Liver (tissue), 9 donors: Measurements from ENCODE around the gene TAF6L. TPM values are rescaled to one million over a fixed set of nuclear protein-coding genes. Genes with fewer than 3 reads are reported as not detected.

ENCODE experiments used
- DNase-seq: peaks from one replicate; pipeline ENCODE4 v3.0.0-alpha.2; 2017; ENCODE audit warnings: low spot score
- H3K27ac ChIP-seq, 2 donors: one replicate each; pipeline ENCODE4 v1.7.0; 2013; ENCODE audit warnings: inconsistent platforms in 2 of 2, low read length in 2 of 2, control low read depth in 1 of 2, low read depth in 1 of 2, mild to moderate bottlenecking in 1 of 2
- H3K27me3 ChIP-seq, 4 donors: one replicate each; pipeline versions ENCODE4 v1.6.1 to v1.7.0; 2013; ENCODE audit warnings: low read length in 3 of 4, inconsistent platforms in 1 of 4, mild to moderate bottlenecking in 1 of 4, moderate library complexity in 1 of 4; ENCODE audit not compliant: control insufficient read depth in 4 of 4, insufficient read depth in 4 of 4
- H3K36me3 ChIP-seq, 4 donors: one replicate each; pipeline versions ENCODE4 v1.6.1 to v1.7.0; 2013; ENCODE audit warnings: low read length in 3 of 4, mild to moderate bottlenecking in 3 of 4, low read depth in 1 of 4, moderate library complexity in 1 of 4; ENCODE audit not compliant: control insufficient read depth in 4 of 4, insufficient read depth in 3 of 4
- H3K4me1 ChIP-seq, 4 donors: one replicate each; pipeline versions ENCODE4 v1.6.1 to v1.7.0; 2013; ENCODE audit warnings: low read length in 3 of 4, mild to moderate bottlenecking in 3 of 4, moderate library complexity in 1 of 4; ENCODE audit not compliant: control insufficient read depth in 4 of 4, insufficient read depth in 4 of 4
- H3K4me3 ChIP-seq, 3 donors: one replicate each; pipeline versions ENCODE4 v1.6.1 to v1.7.0; 2013; ENCODE audit warnings: low read length in 3 of 3, control low read depth in 1 of 3, low read depth in 1 of 3, mild to moderate bottlenecking in 1 of 3
- H3K9ac ChIP-seq, 2 donors: one replicate each; pipeline ENCODE4 v1.7.0; 2013; ENCODE audit warnings: low read length in 2 of 2, mild to moderate bottlenecking in 2 of 2, moderate library complexity in 2 of 2, control low read depth in 1 of 2, low read depth in 1 of 2
- H3K9me3 ChIP-seq, 4 donors: one replicate each; pipeline versions ENCODE4 v1.6.1 to v1.7.0; 2013; ENCODE audit warnings: low read length in 3 of 4; ENCODE audit not compliant: control insufficient read depth in 4 of 4
- EGR1 ChIP-seq, 2 donors: IDR thresholded peaks; 2 replicates each; pipeline ENCODE4 v1.6.1; 2016 to 2018; ENCODE audit warnings: antibody characterized with exemption in 2 of 2, low read depth in 2 of 2
- FOXA1 ChIP-seq: IDR thresholded peaks from 2 replicates; pipeline ENCODE4 v1.6.1; 2016; ENCODE audit warnings: antibody characterized with exemption
- FOXA2 ChIP-seq: IDR thresholded peaks from 2 replicates; pipeline ENCODE4 v1.6.1; 2016; ENCODE audit warnings: antibody characterized with exemption
- GABPA ChIP-seq, 2 donors: IDR thresholded peaks in 1 of 2; conservative IDR thresholded peaks in 1 of 2; 2 replicates each; pipeline ENCODE4 v1.6.1; 2016; ENCODE audit warnings: antibody characterized with exemption in 2 of 2, mild to moderate bottlenecking in 1 of 2, moderate library complexity in 1 of 2
- HNF4A ChIP-seq, 2 donors: conservative IDR thresholded peaks; 2 replicates each; pipeline ENCODE4 v1.6.1; 2016; ENCODE audit warnings: antibody characterized with exemption in 2 of 2, mild to moderate bottlenecking in 2 of 2
- JUND ChIP-seq, 2 donors: IDR thresholded peaks; 2 replicates each; pipeline ENCODE4 v1.6.1; 2016; ENCODE audit warnings: antibody characterized with exemption in 2 of 2
- NR2F2 ChIP-seq: IDR thresholded peaks from 2 replicates; pipeline ENCODE4 v1.6.1; 2016; ENCODE audit warnings: antibody characterized with exemption
- RAD21 ChIP-seq, 2 donors: IDR thresholded peaks; 2 replicates each; pipeline ENCODE4 v1.6.1; 2016; ENCODE audit warnings: antibody characterized with exemption in 2 of 2, mild to moderate bottlenecking in 2 of 2
- RXRA ChIP-seq, 2 donors: IDR thresholded peaks; 2 replicates each; pipeline ENCODE4 v1.6.1; 2017 to 2018; ENCODE audit warnings: antibody characterized with exemption in 2 of 2, mild to moderate bottlenecking in 1 of 2
- SP1 ChIP-seq: IDR thresholded peaks from 2 replicates; pipeline ENCODE4 v1.6.1; 2018; ENCODE audit warnings: antibody characterized with exemption, mild to moderate bottlenecking
- TAF1 ChIP-seq: conservative IDR thresholded peaks from 2 replicates; pipeline ENCODE4 v1.6.1; 2016; ENCODE audit warnings: antibody characterized with exemption, mild to moderate bottlenecking
- YY1 ChIP-seq: IDR thresholded peaks from 2 replicates; pipeline ENCODE4 v1.6.1; 2016; ENCODE audit warnings: antibody characterized with exemption, mild to moderate bottlenecking
- WGBS: extraction: QIAGEN DNeasy Blood & Tissue Kit; methylation state at CpG from one replicate; pipeline ENCODE4 v1.1.7; 2013; 5-methylcytosine and 5-hydroxymethylcytosine counted together
- polyA plus RNA-seq, 2 donors: library from polyadenylated mRNA; stranded (reverse) in 1 of 2; unstranded in 1 of 2; fragments of 200-250 nt in 1 of 2; fragments of >200 nt in 1 of 2; fragmentation: Nextera tagmentation in 1 of 2; extraction: Ambion mirVana in 1 of 2; gene quantifications; one replicate each; pipeline versions ENCODE4 v1.2.1 to v1.2.3, GENCODE V29; 2013 to 2015
- total RNA-seq, 2 donors: library from RNA; depleted of rRNA; stranded (reverse); fragments of >200 nt; gene quantifications; one replicate each; pipeline ENCODE4 v1.2.3, GENCODE V29; 2014
- TF ChIP-seq, protein P1 (sequence below): fragments of 150-350 bp; IDR thresholded peaks from 2 replicates; pipeline ENCODE4 v1.5.1; 2017; ENCODE audit warnings: improper control_type of control experiment, low read depth, low read length; ENCODE audit not compliant: missing input control
- TF ChIP-seq, protein P2 (sequence below): IDR thresholded peaks from 2 replicates; pipeline ENCODE4 v1.6.1; 2016; ENCODE audit warnings: antibody characterized with exemption
- TF ChIP-seq, protein P3 (sequence below): IDR thresholded peaks from 2 replicates; pipeline ENCODE4 v1.6.1; 2016; ENCODE audit warnings: antibody characterized with exemption
- TF ChIP-seq, protein P4 (sequence below): IDR thresholded peaks from 2 replicates; pipeline ENCODE4 v1.6.1; 2016; ENCODE audit warnings: antibody characterized with exemption, mild to moderate bottlenecking
- TF ChIP-seq, protein P5 (sequence below): IDR thresholded peaks from 2 replicates; pipeline ENCODE4 v1.6.1; 2016; ENCODE audit warnings: antibody characterized with exemption
- donor health status: healthy.
- donor health status: healthy.
- donor health status: healthy.
- donor health status: healthy.
- donor health status: healthy.

Gene TAF6L
- total and polyA plus RNA-seq, 4 donors, result 5.8 to 25.2 (median 10.6) TPM

DNA sequence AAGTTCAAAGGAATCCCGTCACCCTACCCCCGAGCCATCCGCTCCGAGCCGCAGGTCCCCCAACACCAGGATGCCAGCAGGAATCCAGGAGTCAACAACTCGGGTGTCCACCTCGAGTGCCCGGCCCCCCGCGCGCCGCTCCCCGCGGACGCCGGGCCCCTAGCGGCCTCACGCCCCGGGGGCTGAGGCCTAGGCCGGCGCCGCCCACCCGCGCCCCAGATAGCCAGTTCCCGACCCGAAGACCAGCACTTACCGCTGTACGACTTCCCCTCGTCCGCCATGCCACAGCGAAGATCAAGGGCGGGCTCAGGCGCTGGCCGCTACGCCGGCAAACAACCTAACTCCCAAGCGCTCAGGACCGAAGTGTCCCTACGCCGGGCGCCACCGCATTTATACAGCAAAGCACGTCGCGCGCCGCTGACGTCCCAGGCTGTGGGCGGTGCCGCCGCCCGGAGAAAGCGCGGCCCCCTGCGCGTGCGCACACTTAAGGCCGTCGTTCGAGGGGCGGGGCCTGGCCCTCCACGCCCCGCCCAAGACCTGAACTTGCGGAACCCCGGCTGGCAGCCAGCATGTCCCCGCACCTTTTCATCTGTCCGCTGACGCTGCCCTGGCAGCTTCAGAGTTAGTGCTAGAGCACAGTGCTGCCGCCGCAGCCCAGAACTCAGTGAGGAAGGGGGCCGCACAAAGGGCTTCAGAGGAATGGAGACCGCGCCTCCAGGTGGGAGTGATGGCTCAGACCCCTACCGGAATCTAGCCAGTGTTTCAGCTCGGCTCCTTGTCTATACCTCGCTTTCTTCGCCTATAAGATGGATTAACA, 34.1 kb downstream of the TAF6L start, which contains the start of gene NXF1 (continued):
- TF ChIP-seq, protein P1, sequence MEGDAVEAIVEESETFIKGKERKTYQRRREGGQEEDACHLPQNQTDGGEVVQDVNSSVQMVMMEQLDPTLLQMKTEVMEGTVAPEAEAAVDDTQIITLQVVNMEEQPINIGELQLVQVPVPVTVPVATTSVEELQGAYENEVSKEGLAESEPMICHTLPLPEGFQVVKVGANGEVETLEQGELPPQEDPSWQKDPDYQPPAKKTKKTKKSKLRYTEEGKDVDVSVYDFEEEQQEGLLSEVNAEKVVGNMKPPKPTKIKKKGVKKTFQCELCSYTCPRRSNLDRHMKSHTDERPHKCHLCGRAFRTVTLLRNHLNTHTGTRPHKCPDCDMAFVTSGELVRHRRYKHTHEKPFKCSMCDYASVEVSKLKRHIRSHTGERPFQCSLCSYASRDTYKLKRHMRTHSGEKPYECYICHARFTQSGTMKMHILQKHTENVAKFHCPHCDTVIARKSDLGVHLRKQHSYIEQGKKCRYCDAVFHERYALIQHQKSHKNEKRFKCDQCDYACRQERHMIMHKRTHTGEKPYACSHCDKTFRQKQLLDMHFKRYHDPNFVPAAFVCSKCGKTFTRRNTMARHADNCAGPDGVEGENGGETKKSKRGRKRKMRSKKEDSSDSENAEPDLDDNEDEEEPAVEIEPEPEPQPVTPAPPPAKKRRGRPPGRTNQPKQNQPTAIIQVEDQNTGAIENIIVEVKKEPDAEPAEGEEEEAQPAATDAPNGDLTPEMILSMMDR, result no peak
- TF ChIP-seq TAF1 (peak; percentile 99), EGR1 (IDR thresholded peaks at IDR 0.05; ENCODE audit: low read depth in 2 of 2) (peak in 1 of 2 donors; percentile 50), GABPA (IDR thresholded peaks at IDR 0.05 in 1 of 2, conservative IDR thresholded peaks at IDR 0.05 in 1 of 2) (peak in 1 of 2 donors; percentile 67), FOXA1 (peak; percentile 44), RXRA (IDR thresholded peaks at IDR 0.05) (peak; percentile 48 to 56), SP1 (peak; percentile 85), NR2F2 (no peak), RAD21 (IDR thresholded peaks at IDR 0.05) (peak in 1 of 2 donors; percentile 14)

DNA sequence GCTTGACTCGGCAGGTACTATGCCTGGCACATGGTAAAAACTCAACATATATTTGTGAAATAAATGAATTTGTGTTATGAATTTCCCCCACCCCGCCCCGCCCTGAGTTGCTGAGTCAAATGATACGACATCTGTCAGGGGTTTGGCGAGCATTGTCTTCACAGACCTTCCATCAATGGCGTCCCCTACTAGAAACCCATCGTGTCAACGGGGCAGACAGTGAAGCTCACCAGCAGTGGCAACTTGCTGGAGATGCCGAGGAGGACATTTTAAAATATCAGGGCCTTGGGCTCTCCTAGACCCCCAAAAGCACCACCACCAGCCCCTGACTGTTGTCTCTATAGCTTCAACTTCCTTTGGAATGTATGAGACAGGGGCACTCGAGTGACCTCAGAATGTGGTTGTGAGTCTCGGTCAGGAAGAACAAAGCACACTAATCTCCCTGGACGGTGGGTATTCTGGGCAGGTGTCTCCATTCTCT, 34.8 kb downstream of the TAF6L start:
- Histone ChIP-seq H3K9ac (peak overlapping the region; percentile 49 to 76), H3K4me1 (peaks cover 0 to 27% (median 16%) of the 10 kb centered on the region in 4 donors), H3K9me3 (no peaks in the 10 kb centered on the region), H3K4me3 (peak overlapping the region in 1 of 3 donors; percentile 50), H3K36me3 (peaks cover 6 to 22% (median 14%) of the 10 kb centered on the region in 4 donors), H3K27me3 (no peaks in the 10 kb centered on the region), H3K27ac (peak overlapping the region; percentile 80 to 90)
- no peak for DNase-seq
- WGBS, result 46% methylated on average over 12 of the region's 12 CpGs
- TF ChIP-seq GABPA (IDR thresholded peaks at IDR 0.05 in 1 of 2, conservative IDR thresholded peaks at IDR 0.05 in 1 of 2) (no peak), SP1 (no peak), FOXA2 (no peak), YY1 (no peak), FOXA1 (no peak), HNF4A (conservative IDR thresholded peaks at IDR 0.05) (no peak), NR2F2 (no peak), TAF1 (no peak), EGR1 (IDR thresholded peaks at IDR 0.05; ENCODE audit: low read depth in 2 of 2) (no peak), RAD21 (IDR thresholded peaks at IDR 0.05) (no peak), JUND (IDR thresholded peaks at IDR 0.05) (no peak)
- TF ChIP-seq, protein P1, result no peak
- TF ChIP-seq, protein P2, sequence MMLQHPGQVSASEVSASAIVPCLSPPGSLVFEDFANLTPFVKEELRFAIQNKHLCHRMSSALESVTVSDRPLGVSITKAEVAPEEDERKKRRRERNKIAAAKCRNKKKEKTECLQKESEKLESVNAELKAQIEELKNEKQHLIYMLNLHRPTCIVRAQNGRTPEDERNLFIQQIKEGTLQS, result no peak
- TF ChIP-seq, protein P3, sequence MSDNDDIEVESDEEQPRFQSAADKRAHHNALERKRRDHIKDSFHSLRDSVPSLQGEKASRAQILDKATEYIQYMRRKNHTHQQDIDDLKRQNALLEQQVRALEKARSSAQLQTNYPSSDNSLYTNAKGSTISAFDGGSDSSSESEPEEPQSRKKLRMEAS, result no peak
- TF ChIP-seq, protein P4, sequence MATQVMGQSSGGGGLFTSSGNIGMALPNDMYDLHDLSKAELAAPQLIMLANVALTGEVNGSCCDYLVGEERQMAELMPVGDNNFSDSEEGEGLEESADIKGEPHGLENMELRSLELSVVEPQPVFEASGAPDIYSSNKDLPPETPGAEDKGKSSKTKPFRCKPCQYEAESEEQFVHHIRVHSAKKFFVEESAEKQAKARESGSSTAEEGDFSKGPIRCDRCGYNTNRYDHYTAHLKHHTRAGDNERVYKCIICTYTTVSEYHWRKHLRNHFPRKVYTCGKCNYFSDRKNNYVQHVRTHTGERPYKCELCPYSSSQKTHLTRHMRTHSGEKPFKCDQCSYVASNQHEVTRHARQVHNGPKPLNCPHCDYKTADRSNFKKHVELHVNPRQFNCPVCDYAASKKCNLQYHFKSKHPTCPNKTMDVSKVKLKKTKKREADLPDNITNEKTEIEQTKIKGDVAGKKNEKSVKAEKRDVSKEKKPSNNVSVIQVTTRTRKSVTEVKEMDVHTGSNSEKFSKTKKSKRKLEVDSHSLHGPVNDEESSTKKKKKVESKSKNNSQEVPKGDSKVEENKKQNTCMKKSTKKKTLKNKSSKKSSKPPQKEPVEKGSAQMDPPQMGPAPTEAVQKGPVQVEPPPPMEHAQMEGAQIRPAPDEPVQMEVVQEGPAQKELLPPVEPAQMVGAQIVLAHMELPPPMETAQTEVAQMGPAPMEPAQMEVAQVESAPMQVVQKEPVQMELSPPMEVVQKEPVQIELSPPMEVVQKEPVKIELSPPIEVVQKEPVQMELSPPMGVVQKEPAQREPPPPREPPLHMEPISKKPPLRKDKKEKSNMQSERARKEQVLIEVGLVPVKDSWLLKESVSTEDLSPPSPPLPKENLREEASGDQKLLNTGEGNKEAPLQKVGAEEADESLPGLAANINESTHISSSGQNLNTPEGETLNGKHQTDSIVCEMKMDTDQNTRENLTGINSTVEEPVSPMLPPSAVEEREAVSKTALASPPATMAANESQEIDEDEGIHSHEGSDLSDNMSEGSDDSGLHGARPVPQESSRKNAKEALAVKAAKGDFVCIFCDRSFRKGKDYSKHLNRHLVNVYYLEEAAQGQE, result no peak
- TF ChIP-seq, protein P5, sequence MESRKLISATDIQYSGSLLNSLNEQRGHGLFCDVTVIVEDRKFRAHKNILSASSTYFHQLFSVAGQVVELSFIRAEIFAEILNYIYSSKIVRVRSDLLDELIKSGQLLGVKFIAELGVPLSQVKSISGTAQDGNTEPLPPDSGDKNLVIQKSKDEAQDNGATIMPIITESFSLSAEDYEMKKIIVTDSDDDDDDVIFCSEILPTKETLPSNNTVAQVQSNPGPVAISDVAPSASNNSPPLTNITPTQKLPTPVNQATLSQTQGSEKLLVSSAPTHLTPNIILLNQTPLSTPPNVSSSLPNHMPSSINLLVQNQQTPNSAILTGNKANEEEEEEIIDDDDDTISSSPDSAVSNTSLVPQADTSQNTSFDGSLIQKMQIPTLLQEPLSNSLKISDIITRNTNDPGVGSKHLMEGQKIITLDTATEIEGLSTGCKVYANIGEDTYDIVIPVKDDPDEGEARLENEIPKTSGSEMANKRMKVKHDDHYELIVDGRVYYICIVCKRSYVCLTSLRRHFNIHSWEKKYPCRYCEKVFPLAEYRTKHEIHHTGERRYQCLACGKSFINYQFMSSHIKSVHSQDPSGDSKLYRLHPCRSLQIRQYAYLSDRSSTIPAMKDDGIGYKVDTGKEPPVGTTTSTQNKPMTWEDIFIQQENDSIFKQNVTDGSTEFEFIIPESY, result no peak
